ENCODE measurements around the gene DNM3. TPM values are rescaled to one million over a fixed set of nuclear protein-coding genes. Genes with fewer than 3 reads are reported as not detected.

The DNM3 gene
- total and polyA plus RNA-seq, 9 of the 15 experiments (the other 6 are each of a cell fraction or from before 2014, with no cell fraction given) = 0.08 to 0.36 (median 0.22) TPM; not detected in 1

GRCh38 chr1:171943973-171944561 is 102.8 kb downstream of the DNM3 start (continued):
- no peak for TF ChIP-seq TFAM (CRISPR knock-in tag; conservative IDR thresholded peaks at IDR 0.05)
- TF ChIP-seq HEY1 (CRISPR knock-in tag; IDR thresholded peaks at IDR 0.05; ENCODE audit: borderline replicate concordance) = no peak
- TF ChIP-seq HMG20B (CRISPR knock-in tag; IDR thresholded peaks at IDR 0.05) = no peak
- no peak for TF ChIP-seq ID3 (CRISPR knock-in tag; IDR thresholded peaks at IDR 0.05)
- no peak for TF ChIP-seq ID3 (tag; IDR thresholded peaks at IDR 0.05)

- Histone ChIP-seq H3K4me1 (replicated peaks in 1 of 2; ENCODE audit: control insufficient read depth in 2 of 2, insufficient read depth in 2 of 2, low read length in 2 of 2) (no peaks in the 10 kb centered on the region), H3K4me2 (ENCODE audit: insufficient read depth, low read length) (no peak overlapping the region), H3K4me3 (no peak overlapping the region), H3K9me3 (replicated peaks; ENCODE audit: control insufficient read depth, insufficient read depth, low read depth, low read length) (no peaks in the 10 kb centered on the region), H3K9ac (ENCODE audit: insufficient read depth in 1 of 2, low read depth in 2 of 2, low read length in 2 of 2) (no peak overlapping the region), H3K9me1 (ENCODE audit: control insufficient read depth, insufficient read depth, low read length) (no peaks in the 10 kb centered on the region), H3K36me3 (ENCODE audit: control insufficient read depth, insufficient read depth, low read length) (no peaks in the 10 kb centered on the region), H4K20me1 (replicated peaks; ENCODE audit: control insufficient read depth, insufficient read depth, low read length) (no peaks in the 10 kb centered on the region), H3K27me3 (ENCODE audit: control insufficient read depth in 2 of 2, insufficient read depth in 2 of 2, low read length in 2 of 2) (no peaks in the 10 kb centered on the region), H3K79me2 (ENCODE audit: control insufficient read depth, insufficient read depth, low read length) (no peaks in the 10 kb centered on the region), H2AFZ (ENCODE audit: low read depth, low read length) (no peak overlapping the region), H3K27ac (ENCODE audit: extremely low read depth, low read depth, low read length) (no peak overlapping the region)
- 0% methylated on average over 1 of the region's 1 CpG for WGBS (ENCODE audit: insufficient coverage, low coverage, missing lambda C conversion rate)
- in situ Hi-C loops (cut with MboI) (no loop called here), intact Hi-C loops (cut with micrococcal nuclease) (no loop called here)
- CTCF ChIA-PET (ENCODE audit: low intra/inter-chr PET ratio) = no interaction called here
- no TSS peak for BruUV-seq (replicated peaks)
- FAIRE-seq (no peak), DNase-seq (ENCODE audit: extremely low read depth in 1 of 4, low spot score in 3 of 4) (no peak), ATAC-seq (no peak)
- TF ChIP-seq COPS2 (conservative IDR thresholded peaks at IDR 0.05) = no peak
- no peak for TF ChIP-seq ATF3 (IDR thresholded peaks at IDR 0.05)
- no peak for TF ChIP-seq ATF3 (CRISPR knock-in tag; conservative IDR thresholded peaks at IDR 0.05)
- TF ChIP-seq ARID3B (CRISPR knock-in tag; IDR thresholded peaks at IDR 0.05; ENCODE audit: borderline replicate concordance) = no peak
- no peak for TF ChIP-seq ZNF785 (CRISPR knock-in tag; IDR thresholded peaks at IDR 0.05)
- no peak for TF ChIP-seq RNF219 (CRISPR knock-in tag; IDR thresholded peaks at IDR 0.05)
- TF ChIP-seq ASH1L (IDR thresholded peaks at IDR 0.05; ENCODE audit: borderline replicate concordance, low read depth, partially characterized antibody) = no peak
- no peak for TF ChIP-seq MBD2 (IDR thresholded peaks at IDR 0.05; ENCODE audit: borderline replicate concordance, low read depth)
- TF ChIP-seq TRIM25 (IDR thresholded peaks at IDR 0.05; ENCODE audit: borderline replicate concordance) = no peak
- no peak for TF ChIP-seq TAF9B (IDR thresholded peaks at IDR 0.05; ENCODE audit: partially characterized antibody)
- POLR2A ChIA-PET = no interaction called here
Measured at GRCh38 chr1:171948511-171948910, 107.2 kb downstream of the DNM3 start.
